GM18526 (cell line): ENCODE data around the gene INPP4B.

Experiments
- POLR2A ChIP-seq: IDR thresholded peaks from 3 replicates; pipeline ENCODE4 v1.6.1; 2011; ENCODE audit not compliant: insufficient read length; ENCODE audit errors: extremely low read depth

INPP4B gene

GRCh38 chr4:142535009-142535408, 311.1 kb downstream of the INPP4B start:
- no peak for TF ChIP-seq POLR2A

GRCh38 chr4:142532054-142532453, 314.0 kb downstream of the INPP4B start:
- no peak for TF ChIP-seq POLR2A

GRCh38 chr4:142530728-142531127, 315.4 kb downstream of the INPP4B start:
- no peak for TF ChIP-seq POLR2A

GRCh38 chr4:142528433-142528832, 317.7 kb downstream of the INPP4B start:
- TF ChIP-seq POLR2A: no peak

- TF ChIP-seq POLR2A: no peak
These were observed 323.0 kb downstream of the INPP4B start for GRCh38 chr4:142523111-142523510.

- TF ChIP-seq POLR2A: no peak
These were observed 326.8 kb downstream of the INPP4B start for GRCh38 chr4:142519342-142519741.

- no peak for TF ChIP-seq POLR2A
These were observed 329.2 kb downstream of the INPP4B start for GRCh38 chr4:142516686-142517526.

GRCh38 chr4:142512161-142512560, 333.9 kb downstream of the INPP4B start:
- TF ChIP-seq POLR2A: no peak

GRCh38 chr4:142509881-142510280, 336.2 kb downstream of the INPP4B start:
- TF ChIP-seq POLR2A: no peak

- TF ChIP-seq POLR2A: no peak
These were observed 345.1 kb downstream of the INPP4B start for GRCh38 chr4:142500966-142501365.

- TF ChIP-seq POLR2A: no peak
These were observed 348.5 kb downstream of the INPP4B start for GRCh38 chr4:142497606-142498005.

GRCh38 chr4:142493255-142494110, 352.6 kb downstream of the INPP4B start:
- no peak for TF ChIP-seq POLR2A

- no peak for TF ChIP-seq POLR2A
These were observed 360.6 kb downstream of the INPP4B start for GRCh38 chr4:142485452-142485851.

GRCh38 chr4:142480244-142480643, 365.9 kb downstream of the INPP4B start:
- TF ChIP-seq POLR2A: no peak

- no peak for TF ChIP-seq POLR2A
These were observed 370.4 kb downstream of the INPP4B start for GRCh38 chr4:142475663-142476062.
